ENCODE measurements around the gene HDGFL3.

GRCh38 chr15:83109532-83109931, 98.1 kb downstream of the HDGFL3 start:
- TF ChIP-seq POLR2AphosphoS5 (IDR thresholded peaks at IDR 0.05; ENCODE audit: borderline replicate concordance, low read depth, low read length) (no peak), EZH2 (IDR thresholded peaks at IDR 0.05) (no peak), FOXP2 (optimal IDR thresholded peaks at IDR 0.05; ENCODE audit: control extremely low read depth, extremely low read length, insufficient read depth) (no peak)
